ENCODE results near the gene REC114.

DNA sequence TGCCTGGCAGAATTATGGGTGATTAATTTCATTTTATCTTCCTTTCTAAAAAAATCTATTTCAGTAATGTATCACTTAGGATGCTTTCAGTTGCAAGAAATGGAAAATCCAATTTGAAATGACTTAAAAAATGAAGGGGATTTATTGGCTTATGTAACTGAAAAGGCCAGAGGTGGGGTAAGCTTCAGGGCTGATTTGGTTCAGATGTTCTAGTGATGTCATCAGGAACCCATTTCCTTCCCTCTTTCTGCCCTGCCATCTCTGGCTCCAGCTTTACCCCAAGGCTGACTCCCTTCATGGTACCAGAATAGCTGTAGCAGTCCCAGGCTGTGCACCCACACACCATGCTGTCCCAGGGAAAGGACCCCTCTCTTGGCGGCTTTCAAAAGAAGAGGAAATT, 18.5 kb upstream of the REC114 start:
- no peak for TF ChIP-seq CTCF (optimal IDR thresholded peaks at IDR 0.05 in 1 of 3, IDR thresholded peaks at IDR 0.05 in 1 of 3, conservative IDR thresholded peaks at IDR 0.05 in 1 of 3; ENCODE audit: extremely low read depth in 1 of 3, insufficient read depth in 2 of 3, low read length in 3 of 3)
- no peak for TF ChIP-seq EZH2 (IDR thresholded peaks at IDR 0.05; ENCODE audit: low read length)
